HCT116 (cell line): Measurements from ENCODE around the gene HRH3. TPM values are rescaled to one million over a fixed set of nuclear protein-coding genes. Genes with fewer than 3 reads are reported as not detected.

Experiments used
- ATAC-seq: fragments of 200-7000 bp; cut with Tn5 transposase; 2 replicates; pipeline ENCODE4 v1.9.1; 2020; ENCODE audit warnings: mild to moderate bottlenecking, moderate library complexity
- BruUV-seq: library from RNA; stranded (reverse); fragments of 400-500 nt; replicated peaks from 2 replicates; lab custom pipeline; 2021; lab: Mats Ljungman, UMichigan
- CTCF ChIA-PET: fragments of 300-600 bp; sonication (Branson Sonifier 250); formaldehyde crosslinking; loops from one replicate; lab custom pipeline; 2021; ENCODE audit warnings: antibody characterized with exemption; lab: Charles Lee
- POLR2A ChIA-PET: fragments of 300-600, 350-600 bp; sonication (Branson Sonifier 250); formaldehyde crosslinking; loops from one replicate; lab custom pipeline; 2021; ENCODE audit warnings: antibody characterized with exemption; lab: Charles Lee
- RAD21 ChIA-PET, 2 experiments: fragments of 300-600 bp; sonication (Branson Sonifier 250); formaldehyde crosslinking; loops; one replicate each; lab custom pipeline; 2023; ENCODE audit warnings: low total read pairs in 2 of 2; ENCODE audit not compliant: uncharacterized antibody in 2 of 2, unreplicated experiment in 2 of 2, low non-redundant PET in 1 of 2; lab: Charles Lee
- DNase-seq: peaks from one replicate; pipeline ENCODE4 v3.0.0-alpha.2; 2010; ENCODE audit warnings: low read depth, low spot score
- H2AFZ ChIP-seq: fragments of 200-600 bp; shearing (Covaris generic), sonication (generic); 2 replicates; pipeline ENCODE4 v1.6.1; 2017; ENCODE audit warnings: low read depth, mixed run types, mixed read lengths, antibody characterized with exemption, low read length; ENCODE audit not compliant: poor library complexity, severe bottlenecking
- H3K27ac ChIP-seq: 2 replicates; pipeline ENCODE4 v1.5.1; 2012; ENCODE audit warnings: low read depth, low read length
- H3K27me3 ChIP-seq: fragments of 200-600 bp; sonication (generic); 2 replicates; pipeline ENCODE4 v1.6.1; 2016; ENCODE audit warnings: mixed run types, low read length, mixed read lengths; ENCODE audit not compliant: insufficient read depth
- H3K36me3 ChIP-seq, 2 experiments: fragments of 200-500 bp in 1 of 2; fragments of 200-600 bp in 1 of 2; sonication (Bioruptor generic) in 1 of 2; sonication (generic) in 1 of 2; 2 replicates each; pipeline versions ENCODE4 v1.5.1 to v1.6.1; 2014 to 2016; ENCODE audit warnings: low read length in 2 of 2, inconsistent platforms in 1 of 2, mixed read lengths in 1 of 2, mixed run types in 1 of 2; ENCODE audit not compliant: insufficient read depth in 2 of 2, control insufficient read depth in 1 of 2
- H3K4me1 ChIP-seq, 2 experiments: fragments of 200-600 bp in 1 of 2; sonication (generic) in 1 of 2; 2 replicates each; pipeline versions ENCODE4 v1.5.1 to v1.6.1; 2012 to 2017; ENCODE audit warnings: low read length in 2 of 2, inconsistent platforms in 1 of 2, mild to moderate bottlenecking in 1 of 2, mixed read lengths in 1 of 2, mixed run types in 1 of 2, moderate library complexity in 1 of 2; ENCODE audit not compliant: insufficient read depth in 2 of 2, control insufficient read depth in 1 of 2
- H3K4me2 ChIP-seq: fragments of 200-600 bp; sonication (generic); 2 replicates; pipeline ENCODE4 v1.6.1; 2017; ENCODE audit warnings: mixed run types, low read length, mixed read lengths
- H3K4me3 ChIP-seq, 2 experiments: fragments of 200-600 bp in 1 of 2; sonication (generic) in 1 of 2; replicated peaks in 1 of 2; 2 replicates each; pipeline ENCODE4 v1.5.1; 2011 to 2016; ENCODE audit warnings: low read length in 2 of 2, control low read depth in 1 of 2, low read depth in 1 of 2, mild to moderate bottlenecking in 1 of 2, mixed read lengths in 1 of 2, mixed run types in 1 of 2
- H3K79me2 ChIP-seq: fragments of 200-600 bp; sonication (generic); 2 replicates; pipeline ENCODE4 v1.6.1; 2017; ENCODE audit warnings: mild to moderate bottlenecking, mixed run types, low read length, moderate library complexity, mixed read lengths; ENCODE audit not compliant: insufficient read depth
- H3K9ac ChIP-seq: fragments of 200-600 bp; sonication (generic); 2 replicates; pipeline ENCODE4 v1.6.1; 2016; ENCODE audit warnings: low read length, mixed read lengths
- H3K9me2 ChIP-seq: fragments of 200-600 bp; sonication (generic), shearing (Covaris generic); 2 replicates; pipeline ENCODE4 v1.6.1; 2017; ENCODE audit warnings: mixed run types, mild to moderate bottlenecking, moderate library complexity; ENCODE audit not compliant: insufficient read depth
- H3K9me3 ChIP-seq, 2 experiments: fragments of 200-500 bp in 1 of 2; fragments of 200-600 bp in 1 of 2; sonication (Bioruptor generic) in 1 of 2; sonication (generic) in 1 of 2; 2 replicates each; pipeline ENCODE4 v1.6.1; 2014 to 2017; ENCODE audit warnings: low read length in 2 of 2, mixed read lengths in 2 of 2, inconsistent platforms in 1 of 2, low read depth in 1 of 2, mild to moderate bottlenecking in 1 of 2, mixed run types in 1 of 2, moderate library complexity in 1 of 2; ENCODE audit not compliant: control insufficient read depth in 1 of 2, insufficient read depth in 1 of 2
- H4K20me1 ChIP-seq: fragments of 200-600 bp; sonication (generic), shearing (Covaris generic); 2 replicates; pipeline ENCODE4 v1.6.1; 2017; ENCODE audit warnings: mixed run types, mild to moderate bottlenecking, moderate library complexity; ENCODE audit not compliant: insufficient read depth
- ATF3 ChIP-seq: IDR thresholded peaks from 2 replicates; pipeline ENCODE4 v1.6.1; 2012
- CEBPB ChIP-seq: IDR thresholded peaks from 2 replicates; pipeline ENCODE4 v1.6.1; 2012; ENCODE audit warnings: low read depth
- ELF1 ChIP-seq: IDR thresholded peaks from 2 replicates; pipeline ENCODE4 v1.6.1; 2012; ENCODE audit warnings: low read depth, borderline replicate concordance
- EZH2 ChIP-seq: fragments of 200-600 bp; sonication (generic); IDR thresholded peaks from 2 replicates; pipeline ENCODE4 v1.6.1; 2017; ENCODE audit warnings: antibody characterized with exemption, mixed run types
- POLR2A ChIP-seq: IDR thresholded peaks from 2 replicates; pipeline ENCODE4 v1.7.0; 2011; ENCODE audit warnings: borderline replicate concordance; ENCODE audit not compliant: insufficient read depth, insufficient read length; ENCODE audit errors: extremely low read depth
- POLR2AphosphoS5 ChIP-seq: IDR thresholded peaks from 2 replicates; pipeline ENCODE4 v1.6.1; 2011; ENCODE audit warnings: mild to moderate bottlenecking, low read depth, low read length, moderate library complexity
- RAD21 ChIP-seq: IDR thresholded peaks from 2 replicates; pipeline ENCODE4 v1.6.1; 2012; ENCODE audit warnings: low read depth, mild to moderate bottlenecking
- SIN3A ChIP-seq: IDR thresholded peaks from 2 replicates; pipeline ENCODE4 v1.6.1; 2012; ENCODE audit warnings: low read depth
- TCF7L2 ChIP-seq: IDR thresholded peaks from 2 replicates; pipeline ENCODE4 v1.7.0; 2011; ENCODE audit warnings: borderline replicate concordance, inconsistent platforms; ENCODE audit not compliant: insufficient read depth, insufficient read length; ENCODE audit errors: extremely low read depth
- ZBTB33 ChIP-seq: IDR thresholded peaks from 2 replicates; pipeline ENCODE4 v1.6.1; 2011; ENCODE audit warnings: mild to moderate bottlenecking, low read length, moderate library complexity; ENCODE audit not compliant: insufficient replicate concordance; ENCODE audit errors: extremely low read depth
- intact Hi-C: fragments of 100-400 bp; cut with micrococcal nuclease; formaldehyde crosslinking; loops from 2 replicates; pipeline ENCODE4 v1.10.0; 2022
- total RNA-seq: library from RNA; stranded (reverse); gene quantifications from one replicate; pipeline ENCODE4 v1.2.1, GENCODE V29; 2021; ENCODE audit not compliant: unreplicated experiment

Gene HRH3
- total RNA-seq, 1 experiment from 2014 or later = not detected

GRCh38 chr20:62215991-62216635 is 4.0 kb downstream of the HRH3 start:
- ChIA-PET POLR2A (no interaction called here), CTCF (no interaction called here), RAD21 (no interaction called here)
- Histone ChIP-seq H3K9me3 (no peaks in the 10 kb centered on the region), H3K4me3 (no peak overlapping the region), H4K20me1 (no peaks in the 10 kb centered on the region), H3K9ac (no peak overlapping the region), H3K4me1 (no peaks in the 10 kb centered on the region), H2AFZ (no peak overlapping the region), H3K36me3 (no peaks in the 10 kb centered on the region), H3K27ac (no peak overlapping the region), H3K4me2 (no peak overlapping the region), H3K9me2 (no peaks in the 10 kb centered on the region), H3K27me3 (peaks cover 11% of the 10 kb centered on the region; the same call in 1 of the 2 replicates), H3K79me2 (no peaks in the 10 kb centered on the region)
- TF ChIP-seq ZBTB33 (no peak), POLR2A (no peak), SIN3A (no peak), POLR2AphosphoS5 (no peak), TCF7L2 (no peak), EZH2 (no peak), ATF3 (no peak), RAD21 (no peak), CEBPB (no peak), ELF1 (no peak)
- DNase-seq (no peak), ATAC-seq (no peak)
- intact Hi-C loops = no loop called here
- BruUV-seq = no TSS peak
